OCI-LY7 (cell line): ENCODE measurements around the gene SOX4. TPM values are rescaled to one million over a fixed set of nuclear protein-coding genes. Genes with fewer than 3 reads are reported as not detected.
A peak's percentile ranks its signal among the peaks of the same experiment; 100 is the strongest.

ENCODE experiments used
- BruUV-seq: library from RNA; stranded (reverse); fragments of 400-500 nt; replicated peaks from 2 replicates; lab custom pipeline; 2021; lab: Mats Ljungman, UMichigan
- CTCF ChIA-PET: fragments of 300-600 bp; sonication (Branson Sonifier 250); formaldehyde crosslinking; loops from one replicate; lab custom pipeline; 2022; ENCODE audit warnings: antibody characterized with exemption; ENCODE audit not compliant: unreplicated experiment; lab: Charles Lee
- POLR2A ChIA-PET: fragments of 300-600 bp; sonication (Branson Sonifier 250); formaldehyde crosslinking; loops from one replicate; lab custom pipeline; 2022; ENCODE audit warnings: antibody characterized with exemption; lab: Charles Lee
- DNase-seq: peaks from one replicate; pipeline ENCODE4 v3.0.0-alpha.2; 2015; ENCODE audit warnings: low spot score
- H2AFZ ChIP-seq: fragments of 200-600 bp; sonication (generic), shearing (Covaris generic); 2 replicates; pipeline ENCODE4 v1.6.1; 2014; ENCODE audit warnings: mild to moderate bottlenecking, antibody characterized with exemption, low read length, moderate library complexity
- H3K27ac ChIP-seq: fragments of 200-600 bp; sonication (generic); 2 replicates; pipeline ENCODE4 v1.5.1; 2014; ENCODE audit warnings: mixed run types, low read depth, mild to moderate bottlenecking, moderate library complexity, low read length, inconsistent platforms; ENCODE audit not compliant: poor library complexity, severe bottlenecking
- H3K36me3 ChIP-seq: fragments of 200-600 bp; sonication (generic); 2 replicates; pipeline ENCODE4 v1.6.1; 2014; ENCODE audit warnings: mild to moderate bottlenecking, antibody characterized with exemption, low read length, moderate library complexity, mixed read lengths; ENCODE audit not compliant: insufficient read depth
- H3K4me1 ChIP-seq: fragments of 200-600 bp; sonication (generic); 2 replicates; pipeline ENCODE4 v1.5.1; 2014; ENCODE audit warnings: mild to moderate bottlenecking, low read length; ENCODE audit not compliant: insufficient read depth, poor library complexity, severe bottlenecking
- H3K4me2 ChIP-seq: fragments of 200-600 bp; sonication (generic); 2 replicates; pipeline ENCODE4 v1.6.1; 2014; ENCODE audit warnings: mild to moderate bottlenecking, low read length
- H3K4me3 ChIP-seq: fragments of 200-600 bp; sonication (generic); 2 replicates; pipeline ENCODE4 v1.5.1; 2014; ENCODE audit warnings: mild to moderate bottlenecking, low read depth, low read length; ENCODE audit not compliant: poor library complexity, severe bottlenecking
- H3K79me2 ChIP-seq: fragments of 200-600 bp; sonication (generic); 2 replicates; pipeline ENCODE4 v1.6.1; 2016; ENCODE audit warnings: low read depth, mild to moderate bottlenecking, low read length, moderate library complexity, mixed read lengths; ENCODE audit not compliant: insufficient read depth
- H3K9me2 ChIP-seq: fragments of 200-600 bp; sonication (generic); 2 replicates; pipeline ENCODE4 v1.6.1; 2016; ENCODE audit warnings: mild to moderate bottlenecking, low read length, mixed read lengths; ENCODE audit not compliant: insufficient read depth
- H3K9me3 ChIP-seq: fragments of 200-600 bp; sonication (generic); 2 replicates; pipeline ENCODE4 v1.6.1; 2014; ENCODE audit warnings: mild to moderate bottlenecking, mixed run types, low read length, mixed read lengths
- H4K20me1 ChIP-seq: fragments of 200-600 bp; sonication (generic); 2 replicates; pipeline ENCODE4 v1.6.1; 2014; ENCODE audit warnings: mild to moderate bottlenecking, antibody characterized with exemption, low read length, moderate library complexity, mixed read lengths; ENCODE audit not compliant: insufficient read depth
- CTCF ChIP-seq: fragments of 200-600 bp; sonication (generic); conservative IDR thresholded peaks from 2 replicates; pipeline ENCODE4 v1.5.1; 2014; ENCODE audit warnings: mild to moderate bottlenecking, antibody characterized with exemption, low read length, moderate library complexity, mixed read lengths
- EZH2phosphoT487 ChIP-seq: fragments of 200-600 bp; sonication (generic); IDR thresholded peaks from 2 replicates; pipeline ENCODE4 v1.6.1; 2018; ENCODE audit warnings: low read depth, borderline replicate concordance, mild to moderate bottlenecking, mixed run types, antibody characterized with exemption, low read length, moderate library complexity, mixed read lengths
- intact Hi-C: fragments of 100-400 bp; cut with micrococcal nuclease; formaldehyde crosslinking; loops from one replicate; pipeline ENCODE4 v1.10.0; 2022; ENCODE audit not compliant: unreplicated experiment
- total RNA-seq, 2 experiments: library from RNA; depleted of rRNA in 1 of 2; stranded (reverse); fragments of >200 nt in 1 of 2; shearing (Covaris generic) in 1 of 2; gene quantifications; 2 replicates each; pipeline ENCODE4 v1.2.3, GENCODE V29; 2014 to 2022

Gene SOX4
- total RNA-seq, 2 experiments from 2014 or later, result 55.2 to 58.1 TPM

GRCh38 chr6:21591446-21591845, 2.1 kb upstream of the SOX4 start:
- intact Hi-C loops, result loop anchor here (5.0 kb wide), 1 partner anchor 1189 kb away; the partner anchor contains the start of gene E2F3
- no peaks in the 10 kb centered on the region for H3K9me2 ChIP-seq
- BruUV-seq, result no TSS peak
- ChIA-PET POLR2A (interaction anchor here (0.6 to 1.2 kb wide), 2 partner anchors 148 to 316 kb away, joined by 3 read pairs; no protein-coding TSS in a partner anchor), CTCF (no interaction called here)
- no peak overlapping the region for H3K4me2 ChIP-seq
- H3K79me2 ChIP-seq, result peaks cover 27% of the 10 kb centered on the region
- no peaks in the 10 kb centered on the region for H3K9me3 ChIP-seq
- no peak overlapping the region for H3K4me3 ChIP-seq
- H4K20me1 ChIP-seq, result no peaks in the 10 kb centered on the region; the same call in 1 of the 2 replicates
- no peak overlapping the region for H3K27ac ChIP-seq
- peaks cover 14% of the 10 kb centered on the region for H3K36me3 ChIP-seq
- no peak for TF ChIP-seq CTCF
- no peak for TF ChIP-seq EZH2phosphoT487
- peaks cover 27% of the 10 kb centered on the region for H3K4me1 ChIP-seq
- H2AFZ ChIP-seq, result no peak overlapping the region
- no peak for DNase-seq

GRCh38 chr6:21592953-21593352, 598 bp upstream of the SOX4 start:
- CTCF ChIA-PET, result interaction anchor here (1.3 kb wide), 1 partner anchor 21 kb away, joined by 3 read pairs; no protein-coding TSS in a partner anchor
- peak overlapping the region; percentile 71 for H3K4me2 ChIP-seq
- no peaks in the 10 kb centered on the region for H3K9me2 ChIP-seq
- H4K20me1 ChIP-seq, result peaks cover 4% of the 10 kb centered on the region; the same call in 1 of the 2 replicates
- no TSS peak for BruUV-seq
- peaks cover 27% of the 10 kb centered on the region for H3K4me1 ChIP-seq
- POLR2A ChIA-PET, result interaction anchor here (0.5 to 3.3 kb wide), 25 partner anchors 9 to 1060 kb away, joined by 3 to 41 read pairs (median 4); partner anchors contain the start of gene CDKAL1
- peaks cover 42% of the 10 kb centered on the region for H3K79me2 ChIP-seq
- intact Hi-C loops, result loop anchor here (5.0 kb wide), 1 partner anchor 1191 kb away; the partner anchor contains the start of gene E2F3
- TF ChIP-seq CTCF, result no peak
- no peak for TF ChIP-seq EZH2phosphoT487
- peaks cover 28% of the 10 kb centered on the region for H3K36me3 ChIP-seq
- peak overlapping the region; percentile 53; the same call in 1 of the 2 replicates for H2AFZ ChIP-seq
- no peak overlapping the region for H3K27ac ChIP-seq
- peak overlapping the region; percentile 94 for H3K4me3 ChIP-seq
- no peak for DNase-seq
- no peaks in the 10 kb centered on the region for H3K9me3 ChIP-seq
